Naive B cell (primary cell): ENCODE measurements around the gene OR52I2. TPM values are rescaled to one million over a fixed set of nuclear protein-coding genes. Genes with fewer than 3 reads are reported as not detected.

ENCODE experiments used
- ATAC-seq, 2 donors: fragments of 150-1000 bp; cut with Tn5 transposase; 2 replicates each; pipeline ENCODE4 v1.10.0; 2021; ENCODE audit warnings: low read depth in 2 of 2, mild to moderate bottlenecking in 2 of 2, moderate library complexity in 2 of 2
- DNase-seq: peaks from one replicate; pipeline ENCODE4 v3.0.0; 2022
- H3K27ac Mint-ChIP-seq, 6 donors: one replicate each; pipeline ENCODE4 v1.8.0; 2020 to 2022; ENCODE audit warnings: mild to moderate bottlenecking in 6 of 6, mixed read lengths in 6 of 6, moderate library complexity in 5 of 6, inconsistent platforms in 2 of 6
- H3K27me3 Mint-ChIP-seq, 3 donors: one replicate each; pipeline ENCODE4 v1.8.0; 2021 to 2022; ENCODE audit warnings: mixed read lengths in 3 of 3, mild to moderate bottlenecking in 1 of 3
- H3K36me3 Mint-ChIP-seq, 2 donors: one replicate each; pipeline ENCODE4 v1.8.0; 2020 to 2022; ENCODE audit warnings: mixed read lengths in 2 of 2, inconsistent platforms in 1 of 2, mild to moderate bottlenecking in 1 of 2
- H3K4me1 Mint-ChIP-seq, 3 donors: one replicate each; pipeline ENCODE4 v1.8.0; 2020 to 2022; ENCODE audit warnings: mixed read lengths in 3 of 3, inconsistent platforms in 1 of 3, mild to moderate bottlenecking in 1 of 3, moderate library complexity in 1 of 3
- H3K4me3 Mint-ChIP-seq, 8 donors: one replicate each; pipeline ENCODE4 v1.8.0; 2020 to 2022; ENCODE audit warnings: mild to moderate bottlenecking in 8 of 8, mixed read lengths in 8 of 8, moderate library complexity in 8 of 8, inconsistent platforms in 2 of 8
- H3K9me3 Mint-ChIP-seq, 7 donors: one replicate each; pipeline ENCODE4 v1.8.0; 2020 to 2022; ENCODE audit warnings: mixed read lengths in 7 of 7, mild to moderate bottlenecking in 5 of 7, inconsistent platforms in 2 of 7, moderate library complexity in 1 of 7
- polyA plus RNA-seq, 6 donors: library from polyadenylated mRNA; unstranded; fragments of 300-500 nt; fragmentation: Illumina TruSeq; gene quantifications; one replicate each; pipeline ENCODE4 v1.2.3, GENCODE V29; 2021; ENCODE audit warnings: low read depth in 6 of 6

OR52I2 gene
- polyA plus RNA-seq, 6 donors from 2014 or later = 0.17 TPM; not detected in 5

DNA sequence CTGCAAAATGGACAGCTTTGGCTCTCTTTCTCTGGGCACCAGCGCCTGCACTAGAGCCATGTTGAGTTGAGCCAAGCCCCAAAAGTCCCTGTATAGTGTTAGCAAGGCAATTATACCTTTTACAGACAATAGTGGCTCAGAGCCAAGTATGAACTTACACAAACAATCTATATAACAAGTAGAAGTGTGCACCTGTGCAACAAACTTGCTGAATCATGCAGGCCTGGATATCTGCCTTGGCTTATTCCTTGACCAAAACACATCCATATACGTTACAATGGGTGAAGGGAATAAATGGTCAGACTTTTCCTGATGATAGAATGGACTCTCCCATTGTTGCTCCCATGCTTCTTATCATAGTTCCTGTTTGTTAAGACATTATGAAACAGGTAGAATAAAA is 3.8 kb upstream of the OR52I2 start:
- DNase-seq (no peak), ATAC-seq (no peak)
- Mint-ChIP-seq H3K27ac (no peak overlapping the region), H3K9me3 (peaks cover 0 to 2% (median 0%) of the 10 kb centered on the region in 7 donors), H3K4me1 (no peaks in the 10 kb centered on the region), H3K4me3 (no peak overlapping the region), H3K36me3 (no peaks in the 10 kb centered on the region), H3K27me3 (peaks cover 27 to 51% (median 43%) of the 10 kb centered on the region in 3 donors)

DNA sequence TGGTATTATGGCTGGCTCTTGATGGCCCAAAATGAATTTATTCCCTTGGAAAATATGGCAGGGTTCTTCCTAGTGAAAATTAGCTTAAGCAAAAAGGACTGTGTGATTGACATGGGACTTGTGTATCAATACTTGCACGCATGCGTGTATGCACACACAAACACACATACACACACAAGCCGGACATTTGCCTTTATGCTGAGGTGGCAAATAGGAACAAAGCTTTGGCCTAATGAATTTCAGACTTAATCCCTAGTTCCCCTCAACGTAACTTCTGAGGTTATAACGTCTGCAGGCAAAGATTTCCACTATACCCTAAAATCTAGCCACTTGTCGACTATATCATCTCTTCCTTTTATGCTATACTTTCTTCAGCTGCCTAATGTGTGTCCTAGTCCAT is 2.9 kb upstream of the OR52I2 start:
- no peak for DNase-seq
- H3K4me1 Mint-ChIP-seq = no peaks in the 10 kb centered on the region
- H3K9me3 Mint-ChIP-seq = peaks cover 0 to 2% (median 0%) of the 10 kb centered on the region in 7 donors
- peaks cover 33 to 56% (median 43%) of the 10 kb centered on the region in 3 donors for H3K27me3 Mint-ChIP-seq
- no peak for ATAC-seq
- H3K27ac Mint-ChIP-seq = peak overlapping the region in 1 of 6 donors; percentile 64
- H3K36me3 Mint-ChIP-seq = no peaks in the 10 kb centered on the region
- no peak overlapping the region for H3K4me3 Mint-ChIP-seq

DNA sequence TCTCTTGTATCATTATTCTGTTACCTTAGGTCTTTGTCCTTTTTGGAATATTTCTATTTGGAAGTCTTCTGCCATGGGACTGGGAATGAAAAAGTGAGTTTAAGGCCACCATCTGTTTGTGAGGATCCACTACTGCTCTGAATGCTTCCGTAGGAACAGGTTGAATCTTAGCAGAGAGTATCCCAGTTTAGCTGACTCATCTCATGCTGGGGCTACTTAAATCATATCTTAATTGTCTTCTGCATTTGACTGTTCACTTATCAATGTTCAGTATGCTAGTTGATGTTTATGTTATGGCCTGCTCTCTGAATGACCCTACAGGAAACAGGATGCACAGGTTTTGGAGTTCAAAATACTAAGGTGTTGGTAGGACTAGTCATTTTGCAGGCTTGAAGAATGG is 1.4 kb upstream of the OR52I2 start:
- Mint-ChIP-seq H3K27me3 (peaks cover 33 to 57% (median 37%) of the 10 kb centered on the region in 3 donors), H3K27ac (no peak overlapping the region), H3K4me3 (no peak overlapping the region), H3K4me1 (no peaks in the 10 kb centered on the region), H3K36me3 (no peaks in the 10 kb centered on the region), H3K9me3 (peaks cover 0 to 2% (median 0%) of the 10 kb centered on the region in 7 donors)
- no peak for DNase-seq
- no peak for ATAC-seq

DNA sequence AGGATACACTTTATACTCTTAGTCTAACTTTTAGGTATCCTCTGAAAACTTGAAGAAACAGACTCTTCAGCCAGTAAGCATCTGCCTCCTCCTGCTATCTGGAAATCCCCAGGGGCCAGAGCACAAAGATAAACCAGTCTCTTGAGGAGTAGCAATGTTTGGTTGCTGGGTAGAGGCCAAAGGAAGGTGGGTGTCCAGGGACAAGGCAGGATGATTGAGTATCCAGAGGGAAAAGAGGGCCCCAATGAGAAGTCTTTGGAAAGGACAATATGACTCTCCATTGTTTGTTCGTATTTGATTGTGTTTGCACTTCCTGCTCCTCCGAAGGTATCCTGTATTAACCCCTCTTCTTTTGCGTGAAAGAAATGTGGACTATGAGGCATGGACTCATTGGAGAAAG is 7.5 kb downstream of the OR52I2 start:
- peaks cover 0 to 29% (median 9%) of the 10 kb centered on the region in 3 donors for H3K27me3 Mint-ChIP-seq
- no peaks in the 10 kb centered on the region for H3K9me3 Mint-ChIP-seq
- no peak overlapping the region for H3K4me3 Mint-ChIP-seq
- ATAC-seq (no peak), DNase-seq (no peak)
- no peak overlapping the region for H3K27ac Mint-ChIP-seq
- H3K4me1 Mint-ChIP-seq = no peaks in the 10 kb centered on the region
- H3K36me3 Mint-ChIP-seq = no peaks in the 10 kb centered on the region

DNA sequence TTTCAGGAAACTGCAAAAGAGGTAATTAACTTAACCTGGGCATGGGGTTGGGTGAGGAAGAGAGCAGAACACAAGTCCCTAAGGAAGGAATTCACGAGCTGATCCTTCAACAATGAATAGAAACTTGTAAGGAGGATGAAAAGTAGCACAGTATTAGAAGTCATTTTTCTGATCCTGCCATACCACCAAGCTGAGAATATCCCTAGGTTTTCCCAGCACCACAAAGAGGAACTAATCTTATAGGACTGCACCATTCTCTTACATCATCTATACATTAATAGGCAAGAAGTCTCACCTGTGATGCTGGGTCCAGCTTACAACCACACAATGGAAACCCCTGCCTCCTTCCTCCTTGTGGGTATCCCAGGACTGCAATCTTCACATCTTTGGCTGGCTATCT is 12.2 kb downstream of the OR52I2 start, which contains the start of gene OR52I1:
TSS of gene OR52I1 (plus strand) at position 301 of the 400 bp plus-strand sequence. CDS start at position 301, 0 bp downstream.
- no peaks in the 10 kb centered on the region for H3K9me3 Mint-ChIP-seq
- H3K36me3 Mint-ChIP-seq = peaks cover 7 to 12% of the 10 kb centered on the region in 2 donors
- H3K4me1 Mint-ChIP-seq = peaks cover 0 to 3% (median 0%) of the 10 kb centered on the region in 3 donors
- ATAC-seq (no peak), DNase-seq (no peak)
- H3K4me3 Mint-ChIP-seq = no peak within 1 kb of the TSS
- H3K27me3 Mint-ChIP-seq = peaks cover 0 to under 1% (median 0%) of the 10 kb centered on the region in 3 donors
- H3K27ac Mint-ChIP-seq = no peak within 1 kb of the TSS

DNA sequence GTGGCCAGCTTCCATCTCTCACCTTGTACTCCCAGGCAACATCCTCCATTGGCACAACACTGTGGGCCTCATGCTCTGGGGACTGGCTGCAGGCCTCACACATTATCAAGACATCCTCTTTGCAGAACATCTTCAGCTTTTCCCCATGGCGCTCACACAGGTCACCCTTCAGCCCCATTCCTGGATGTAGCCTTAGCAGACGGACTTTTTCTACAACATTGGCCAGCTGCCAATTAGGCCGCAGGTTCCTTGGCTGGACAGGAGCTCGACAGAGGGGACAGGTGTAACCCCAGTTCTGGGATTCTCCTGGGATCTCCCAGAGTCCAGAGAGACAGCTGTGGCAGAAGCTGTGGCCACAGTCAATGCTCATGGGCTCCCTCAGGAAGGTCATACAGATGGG is 23.5 kb downstream of the OR52I2 start:
- Mint-ChIP-seq H3K4me1 (peaks cover 21 to 36% (median 32%) of the 10 kb centered on the region in 3 donors), H3K27ac (no peak overlapping the region), H3K4me3 (peak overlapping the region in 2 of 8 donors; percentile 3 to 90), H3K27me3 (no peaks in the 10 kb centered on the region), H3K9me3 (peaks cover 0 to 2% (median 0%) of the 10 kb centered on the region in 7 donors), H3K36me3 (peaks cover 22 to 24% of the 10 kb centered on the region in 2 donors)
- DNase-seq (no peak), ATAC-seq (no peak)

DNA sequence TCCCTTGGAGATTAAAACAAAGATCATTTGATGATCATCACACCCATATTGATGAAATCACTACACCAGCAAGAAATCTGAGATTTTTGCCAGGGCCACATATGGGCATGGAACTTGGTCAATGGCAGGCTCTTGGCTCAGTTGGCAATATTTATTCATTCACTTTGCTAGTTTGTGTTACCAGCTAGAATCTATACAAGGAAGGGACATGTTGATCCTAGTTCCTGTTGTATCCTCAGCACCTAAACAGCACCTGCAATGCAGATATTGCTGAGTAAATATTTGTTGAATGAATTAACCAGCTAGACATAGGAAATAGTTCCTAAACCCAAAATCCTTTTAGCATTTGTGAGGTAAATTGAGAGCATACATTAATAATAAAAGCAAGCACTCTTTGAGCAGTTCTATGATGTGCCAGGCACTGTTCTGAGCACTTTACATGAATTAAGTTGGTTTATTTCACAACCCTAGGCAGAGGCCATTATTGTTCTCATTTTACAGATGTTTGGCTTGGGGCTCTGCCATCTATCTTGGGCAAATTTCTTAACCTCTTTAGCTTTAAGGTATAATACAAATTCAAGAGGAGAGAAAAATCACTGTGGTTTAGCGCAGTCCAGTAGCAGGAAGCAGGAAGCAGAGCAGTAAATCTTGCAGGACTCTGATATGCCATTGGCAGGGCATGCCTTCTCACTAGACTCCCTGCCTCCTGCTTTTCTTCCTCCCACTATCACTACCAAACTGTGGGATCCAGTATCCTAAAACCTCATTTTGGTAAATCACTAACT is 24.9 kb downstream of the OR52I2 start:
- H3K27ac Mint-ChIP-seq = peak overlapping the region in 2 of 6 donors; percentile 7 to 95
- H3K4me3 Mint-ChIP-seq = peak overlapping the region; percentile 55 to 98 (median 96)
- H3K27me3 Mint-ChIP-seq = no peaks in the 10 kb centered on the region
- H3K9me3 Mint-ChIP-seq = peaks cover 0 to 2% (median 0%) of the 10 kb centered on the region in 7 donors
- DNase-seq = no peak
- peaks cover 28 to 43% (median 39%) of the 10 kb centered on the region in 3 donors for H3K4me1 Mint-ChIP-seq
- ATAC-seq = no peak
- peaks cover 8 to 10% of the 10 kb centered on the region in 2 donors for H3K36me3 Mint-ChIP-seq

DNA sequence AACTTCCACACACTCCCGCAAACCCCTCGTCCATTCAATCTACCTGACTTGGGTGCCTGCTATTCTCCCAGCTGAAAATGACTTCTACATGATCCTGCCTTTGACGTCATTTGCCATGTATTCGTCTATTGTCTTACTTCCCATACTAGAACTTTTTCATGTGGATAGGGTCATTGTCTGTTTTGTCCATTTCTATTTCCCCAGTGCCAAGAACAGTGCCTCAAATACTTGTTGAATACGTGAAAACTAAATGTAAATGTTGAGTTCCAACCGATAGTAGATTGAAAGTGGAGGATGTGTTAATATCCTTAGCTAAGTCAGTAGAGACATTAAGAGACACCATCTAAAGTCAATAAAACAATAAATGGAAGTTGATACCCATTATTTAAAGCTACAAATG is 25.6 kb downstream of the OR52I2 start:
- DNase-seq = no peak
- H3K4me3 Mint-ChIP-seq = peak overlapping the region; percentile 90 to 99 (median 96)
- no peaks in the 10 kb centered on the region for H3K27me3 Mint-ChIP-seq
- peaks cover 3% of the 10 kb centered on the region in 2 donors for H3K36me3 Mint-ChIP-seq
- peaks cover 28 to 43% (median 39%) of the 10 kb centered on the region in 3 donors for H3K4me1 Mint-ChIP-seq
- ATAC-seq = no peak
- H3K27ac Mint-ChIP-seq = peak overlapping the region in 4 of 6 donors; percentile 7 to 98 (median 94)
- H3K9me3 Mint-ChIP-seq = peaks cover 0 to 2% (median 0%) of the 10 kb centered on the region in 7 donors

DNA sequence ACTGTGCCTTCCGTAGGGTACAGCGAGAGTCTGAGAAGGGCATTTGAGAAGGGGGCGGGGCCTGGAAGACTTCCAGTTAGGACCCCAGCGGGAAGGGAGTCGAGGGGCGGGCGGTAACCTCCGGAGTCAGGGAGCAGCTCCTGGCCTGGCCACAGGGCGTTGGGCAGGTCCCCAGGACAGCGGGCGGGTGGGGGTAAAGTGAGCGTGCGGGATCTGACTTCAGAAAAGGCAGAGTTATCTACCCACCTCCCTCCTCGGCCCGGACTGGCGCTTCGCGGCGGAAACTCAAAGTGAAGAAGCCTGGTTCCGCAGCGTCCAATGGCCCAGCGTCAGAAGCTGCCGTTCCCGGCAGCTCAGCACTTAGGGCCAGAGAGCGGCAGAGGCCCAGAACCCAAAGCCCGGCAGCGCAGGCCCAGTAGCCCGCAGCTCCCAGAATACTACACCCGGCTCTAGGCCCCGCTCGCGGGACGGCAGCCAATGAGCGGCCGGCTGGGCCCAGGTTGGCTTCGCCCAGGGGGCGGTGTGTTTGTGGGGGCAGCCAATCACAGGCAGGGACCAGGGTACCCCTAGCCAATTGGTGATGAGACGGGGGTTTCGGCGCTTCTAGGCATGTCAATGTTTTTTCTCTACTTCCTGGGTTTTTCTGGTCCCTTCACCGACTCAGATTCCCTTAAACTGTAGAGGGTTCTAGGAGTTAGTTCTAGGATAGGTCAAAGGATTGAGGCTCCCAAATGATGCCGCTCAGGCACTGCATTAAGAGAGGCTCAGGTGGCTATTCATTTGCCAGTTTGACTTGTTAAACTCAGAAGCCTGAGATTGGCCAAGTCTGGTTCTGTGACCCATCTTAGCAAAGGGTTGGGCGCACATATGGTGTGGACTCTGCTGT is 26.5 kb downstream of the OR52I2 start, which contains the start of gene TRIM68:
TSS of gene TRIM68 (minus strand) at position 451 of the 886 bp plus-strand sequence. CDS start 2,727 bp downstream, outside the sequence.
- peak within 1 kb of the TSS; percentile 90 to 99 (median 96) for H3K4me3 Mint-ChIP-seq
- H3K4me1 Mint-ChIP-seq = peaks cover 28 to 43% (median 39%) of the 10 kb centered on the region in 3 donors
- peak within 1 kb of the TSS; percentile 93 to 98 (median 96) for H3K27ac Mint-ChIP-seq
- DNase-seq = peak; percentile 95
- peak; percentile 99 to 100 for ATAC-seq
- no peaks in the 10 kb centered on the region for H3K27me3 Mint-ChIP-seq
- no peaks in the 10 kb centered on the region for H3K36me3 Mint-ChIP-seq
- peaks cover 0 to 2% (median 0%) of the 10 kb centered on the region in 7 donors for H3K9me3 Mint-ChIP-seq

DNA sequence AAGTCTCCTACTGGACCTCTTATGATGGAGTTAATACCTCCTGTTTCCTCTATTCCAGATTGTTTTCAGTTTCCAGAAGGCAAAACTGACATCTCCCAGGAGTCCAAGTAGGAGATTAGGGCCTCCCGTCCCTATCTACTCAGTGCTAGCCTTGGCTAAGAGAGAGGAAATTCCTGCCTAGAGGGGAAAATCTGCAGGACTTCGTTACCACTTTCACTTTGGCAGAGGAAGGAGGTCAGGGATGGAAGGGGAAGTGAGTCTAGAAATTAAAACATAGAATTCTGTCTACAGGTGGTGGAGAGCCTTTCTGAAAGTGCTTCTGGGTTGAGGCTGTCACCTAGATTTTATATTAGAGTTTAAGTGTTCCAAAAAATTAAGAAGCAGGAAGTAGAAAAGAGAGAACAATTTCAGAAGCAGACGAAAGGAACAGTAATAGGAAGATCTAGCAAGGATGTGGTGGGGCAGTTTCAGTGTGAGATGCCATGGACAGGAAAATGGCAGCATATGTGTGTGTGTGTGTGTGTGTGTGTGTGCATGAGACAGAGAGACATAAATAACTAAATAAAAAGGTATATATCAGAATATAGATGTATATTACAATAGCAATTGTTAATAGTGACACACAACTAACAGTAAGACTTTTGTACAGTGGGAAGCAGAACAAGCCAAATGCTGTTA is 28.9 kb downstream of the OR52I2 start:
- peak overlapping the region in 5 of 6 donors; percentile 20 to 93 (median 79) for H3K27ac Mint-ChIP-seq
- H3K36me3 Mint-ChIP-seq = no peaks in the 10 kb centered on the region
- peak; percentile 13 for DNase-seq
- peak overlapping the region; percentile 48 to 95 (median 84) for H3K4me3 Mint-ChIP-seq
- peaks cover 25 to 43% (median 39%) of the 10 kb centered on the region in 3 donors for H3K4me1 Mint-ChIP-seq
- peaks cover 0 to 2% (median 0%) of the 10 kb centered on the region in 7 donors for H3K9me3 Mint-ChIP-seq
- ATAC-seq = no peak
- H3K27me3 Mint-ChIP-seq = peaks cover 4 to 16% (median 14%) of the 10 kb centered on the region in 3 donors

DNA sequence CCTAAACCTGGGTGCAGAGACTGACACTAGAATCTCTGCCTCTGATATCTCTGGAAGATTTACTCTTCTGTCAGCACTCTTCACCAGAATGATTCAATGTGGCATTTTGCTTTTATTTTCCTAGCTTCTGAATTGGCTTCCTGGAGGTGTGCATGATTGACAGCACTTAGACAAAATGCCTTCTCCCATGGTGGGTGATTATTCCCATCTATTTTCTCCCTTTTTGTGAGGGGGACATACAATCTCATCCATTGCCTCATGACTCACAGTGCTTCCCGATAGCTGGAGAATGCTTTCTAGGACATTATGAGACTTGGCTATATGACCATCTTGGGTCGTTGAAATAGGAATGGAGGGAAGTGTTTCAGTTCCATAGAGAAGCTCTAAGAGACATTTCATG is 30.4 kb downstream of the OR52I2 start:
- peaks cover 21 to 34% (median 32%) of the 10 kb centered on the region in 3 donors for H3K4me1 Mint-ChIP-seq
- ATAC-seq (no peak), DNase-seq (no peak)
- peaks cover 8 to 32% (median 22%) of the 10 kb centered on the region in 3 donors for H3K27me3 Mint-ChIP-seq
- no peaks in the 10 kb centered on the region for H3K36me3 Mint-ChIP-seq
- no peak overlapping the region for H3K27ac Mint-ChIP-seq
- no peak overlapping the region for H3K4me3 Mint-ChIP-seq
- H3K9me3 Mint-ChIP-seq = peaks cover 0 to 4% (median 0%) of the 10 kb centered on the region in 7 donors

DNA sequence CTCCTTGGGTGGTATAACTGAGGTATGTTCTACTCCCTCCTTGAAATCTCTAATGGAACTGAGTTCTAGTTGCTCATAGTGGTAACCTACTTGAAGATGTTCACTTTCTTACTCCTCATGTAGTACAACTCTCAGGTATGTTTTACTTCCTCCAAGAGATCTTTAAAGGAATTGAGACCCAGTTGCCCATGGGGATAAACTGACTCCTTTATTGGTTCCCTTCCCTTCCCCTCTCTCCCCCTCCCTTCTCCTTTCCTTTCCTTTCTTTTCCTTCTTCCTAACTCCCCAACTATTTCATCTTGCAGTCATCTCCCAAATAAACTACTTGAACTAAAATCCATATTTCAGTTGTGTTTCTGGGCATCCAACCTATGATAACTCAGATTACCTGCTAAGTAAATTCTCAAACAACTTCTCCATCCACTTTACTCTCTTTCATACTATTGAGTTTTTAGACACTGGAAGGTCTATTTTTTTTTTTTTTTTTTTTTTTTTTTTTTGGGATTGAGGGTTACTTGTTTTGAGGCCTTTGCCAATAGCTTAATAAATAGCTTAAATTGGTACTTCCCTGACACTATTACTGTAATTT is 34.4 kb downstream of the OR52I2 start:
- peaks cover 20 to 47% (median 40%) of the 10 kb centered on the region in 3 donors for H3K27me3 Mint-ChIP-seq
- H3K9me3 Mint-ChIP-seq = peaks cover 0 to 4% (median 0%) of the 10 kb centered on the region in 7 donors
- H3K27ac Mint-ChIP-seq = no peak overlapping the region
- no peaks in the 10 kb centered on the region for H3K36me3 Mint-ChIP-seq
- no peak overlapping the region for H3K4me3 Mint-ChIP-seq
- no peak for DNase-seq
- no peaks in the 10 kb centered on the region for H3K4me1 Mint-ChIP-seq
- no peak for ATAC-seq
